Tibial artery (tissue), 4 donors: ENCODE data around the gene ZNF780B.

Experiments
- DNase-seq, 2 donors: peaks; one replicate each; pipeline ENCODE4 v3.0.0-alpha.2; 2019
- H3K27ac ChIP-seq, 2 donors: fragments of 200-600 bp; sonication (generic) in 1 of 2; 1 replicate in 1 of 2; 2 replicates in 1 of 2; pipeline ENCODE4 v1.5.1; 2018 to 2019; ENCODE audit warnings: mild to moderate bottlenecking in 1 of 2
- H3K27me3 ChIP-seq, 2 donors: fragments of 200-600 bp; sonication (generic) in 1 of 2; one replicate each; pipeline versions ENCODE4 v1.5.1 to v1.6.0; 2016 to 2019
- H3K36me3 ChIP-seq, 3 donors: fragments of 200-600 bp; sonication (generic) in 2 of 3; one replicate each; pipeline ENCODE4 v1.5.1; 2016 to 2019; ENCODE audit warnings: mild to moderate bottlenecking in 2 of 3
- H3K4me1 ChIP-seq, 4 donors: fragments of 200-600 bp; sonication (generic) in 2 of 4; 1 replicate in 3 of 4; 2 replicates in 1 of 4; pipeline ENCODE4 v1.5.1; 2016 to 2019
- H3K4me3 ChIP-seq, 2 donors: fragments of 200-600 bp; sonication (generic) in 1 of 2; 1 replicate in 1 of 2; 2 replicates in 1 of 2; pipeline ENCODE4 v1.5.1; 2018 to 2019; ENCODE audit warnings: mild to moderate bottlenecking in 2 of 2
- H3K9me3 ChIP-seq, 3 donors: fragments of 200-600 bp; sonication (generic) in 1 of 3; one replicate each; pipeline ENCODE4 v1.5.1; 2016 to 2019
- intact Hi-C: fragments of 100-400 bp; cut with DNase I; formaldehyde crosslinking; loops from one replicate; pipeline ENCODE4 v1.15.0; 2023; ENCODE audit warnings: low total_unique reads
- TF ChIP-seq, protein P1 (sequence below), 2 experiments: fragments of 200-600 bp in 1 of 2; fragments of 450-650 bp in 1 of 2; IDR thresholded peaks; one replicate each; pipeline ENCODE4 v1.5.1; 2017 to 2019; ENCODE audit warnings: antibody characterized with exemption in 2 of 2, mild to moderate bottlenecking in 1 of 2, moderate library complexity in 1 of 2

The ZNF780B gene

DNA sequence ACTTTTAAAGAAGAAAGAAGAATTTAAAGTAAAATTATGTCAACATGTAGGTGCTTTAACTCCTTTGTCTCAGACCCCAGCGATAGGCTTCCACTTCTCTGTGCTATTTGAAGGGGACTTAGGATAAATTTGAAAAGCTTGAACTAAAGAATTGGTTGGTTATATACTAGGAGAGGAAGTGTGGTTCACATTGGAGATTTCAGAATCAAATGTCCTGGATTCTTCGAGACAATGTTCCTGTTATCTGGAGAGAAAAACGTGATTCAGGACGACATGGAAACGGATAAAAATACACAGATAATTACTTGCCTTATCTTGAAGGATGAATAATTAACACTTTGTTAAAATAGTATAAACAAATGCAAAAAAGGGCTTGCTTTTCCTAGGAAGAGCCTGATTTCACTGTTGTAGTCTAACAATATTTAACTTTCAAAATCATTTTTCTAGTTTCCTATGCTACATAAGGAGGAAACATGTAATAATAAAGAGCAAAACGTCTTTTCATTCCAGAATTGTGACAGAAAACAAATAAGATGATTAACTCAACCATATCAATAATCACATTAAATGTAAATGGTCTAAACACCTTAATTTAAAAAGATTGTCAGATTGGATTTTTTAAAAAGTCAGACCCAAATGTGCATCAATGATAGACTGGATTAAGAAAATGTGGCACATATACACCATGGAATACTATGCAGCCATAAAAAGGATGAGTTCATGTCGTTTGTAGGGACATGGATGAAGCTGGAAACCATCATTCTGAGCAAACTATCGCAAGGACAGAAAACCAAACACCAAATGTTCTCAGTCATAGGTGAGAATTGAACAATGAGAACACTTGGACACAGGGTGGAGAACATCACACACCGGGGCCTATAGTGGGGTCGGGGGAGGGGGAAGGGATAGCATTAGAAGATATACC lies 35.4 kb upstream of the ZNF780B start:
- Histone ChIP-seq H3K27ac (peak overlapping the region; percentile 89 to 93), H3K4me3 (peak overlapping the region; percentile 88), H3K9me3 (no peaks in the 10 kb centered on the region), H3K27me3 (peaks cover 0 to 15% of the 10 kb centered on the region in 2 donors), H3K36me3 (no peaks in the 10 kb centered on the region), H3K4me1 (peaks cover 0 to 21% (median 8%) of the 10 kb centered on the region in 4 donors)
- DNase-seq: no peak
- intact Hi-C loops: no loop called here
- TF ChIP-seq, protein P1, sequence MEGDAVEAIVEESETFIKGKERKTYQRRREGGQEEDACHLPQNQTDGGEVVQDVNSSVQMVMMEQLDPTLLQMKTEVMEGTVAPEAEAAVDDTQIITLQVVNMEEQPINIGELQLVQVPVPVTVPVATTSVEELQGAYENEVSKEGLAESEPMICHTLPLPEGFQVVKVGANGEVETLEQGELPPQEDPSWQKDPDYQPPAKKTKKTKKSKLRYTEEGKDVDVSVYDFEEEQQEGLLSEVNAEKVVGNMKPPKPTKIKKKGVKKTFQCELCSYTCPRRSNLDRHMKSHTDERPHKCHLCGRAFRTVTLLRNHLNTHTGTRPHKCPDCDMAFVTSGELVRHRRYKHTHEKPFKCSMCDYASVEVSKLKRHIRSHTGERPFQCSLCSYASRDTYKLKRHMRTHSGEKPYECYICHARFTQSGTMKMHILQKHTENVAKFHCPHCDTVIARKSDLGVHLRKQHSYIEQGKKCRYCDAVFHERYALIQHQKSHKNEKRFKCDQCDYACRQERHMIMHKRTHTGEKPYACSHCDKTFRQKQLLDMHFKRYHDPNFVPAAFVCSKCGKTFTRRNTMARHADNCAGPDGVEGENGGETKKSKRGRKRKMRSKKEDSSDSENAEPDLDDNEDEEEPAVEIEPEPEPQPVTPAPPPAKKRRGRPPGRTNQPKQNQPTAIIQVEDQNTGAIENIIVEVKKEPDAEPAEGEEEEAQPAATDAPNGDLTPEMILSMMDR (IDR thresholded peaks at IDR 0.05): no peak

DNA sequence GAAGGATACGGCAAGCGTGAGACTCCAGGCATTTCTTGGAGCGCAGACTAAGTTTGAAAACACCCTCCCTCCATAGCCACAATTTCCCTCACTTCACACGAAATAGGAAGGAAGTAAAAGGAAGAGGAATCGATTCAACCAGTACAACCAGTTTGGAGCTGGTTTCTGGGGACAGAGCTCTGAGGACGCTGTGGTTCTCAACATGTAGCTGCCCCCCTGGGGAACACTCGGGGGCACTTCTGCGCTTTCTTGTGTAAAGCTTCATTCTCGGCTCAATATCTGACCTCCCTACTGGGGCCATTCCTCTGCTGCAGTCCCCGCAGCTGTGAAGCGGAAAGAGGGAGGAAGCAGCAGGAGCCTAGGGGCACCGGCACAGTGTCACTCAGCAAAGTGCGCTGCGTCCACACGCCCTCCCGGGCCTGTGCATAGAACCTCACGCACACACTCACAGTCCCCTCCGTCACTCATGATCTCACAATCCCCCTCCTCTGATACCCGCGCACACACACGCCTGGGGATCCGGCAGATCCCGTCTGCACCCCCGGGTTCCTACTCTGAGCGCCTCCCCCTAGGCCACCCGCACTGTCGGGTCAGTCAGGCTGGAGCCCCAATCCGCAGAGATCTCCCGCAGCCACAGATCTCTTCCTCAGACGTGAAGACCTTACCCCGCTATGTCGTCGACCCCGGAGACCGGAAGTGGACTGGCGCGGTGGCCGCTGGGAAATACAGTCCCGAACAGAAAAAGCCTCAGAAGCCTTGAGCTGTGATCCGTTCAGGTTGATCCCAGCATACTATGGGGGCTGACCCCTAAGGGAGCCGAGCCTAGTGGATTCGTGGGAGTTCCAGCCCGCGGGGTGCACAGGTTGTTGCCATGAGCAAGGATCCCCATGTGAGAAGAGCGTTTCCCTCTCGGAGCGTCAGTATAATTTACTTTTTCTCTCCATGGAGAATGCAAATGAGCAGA lies 34.5 kb upstream of the ZNF780B start, which contains the start of gene ZNF780A:
Gene ZNF780A (minus strand): TSS at position 703 of the 964 bp plus-strand sequence. CDS start 6,190 bp downstream, outside the sequence.
- no peaks in the 10 kb centered on the region for H3K9me3 ChIP-seq
- H3K36me3 ChIP-seq: no peaks in the 10 kb centered on the region
- intact Hi-C loops: no loop called here
- peak; percentile 72 to 79 for DNase-seq
- H3K27me3 ChIP-seq: peaks cover 0 to 10% of the 10 kb centered on the region in 2 donors
- TF ChIP-seq, protein P1 (IDR thresholded peaks at IDR 0.05): no peak
- H3K4me3 ChIP-seq: peak within 1 kb of the TSS; percentile 88
- peaks cover 0 to 21% (median 8%) of the 10 kb centered on the region in 4 donors for H3K4me1 ChIP-seq
- H3K27ac ChIP-seq: peak within 1 kb of the TSS; percentile 89 to 93

DNA sequence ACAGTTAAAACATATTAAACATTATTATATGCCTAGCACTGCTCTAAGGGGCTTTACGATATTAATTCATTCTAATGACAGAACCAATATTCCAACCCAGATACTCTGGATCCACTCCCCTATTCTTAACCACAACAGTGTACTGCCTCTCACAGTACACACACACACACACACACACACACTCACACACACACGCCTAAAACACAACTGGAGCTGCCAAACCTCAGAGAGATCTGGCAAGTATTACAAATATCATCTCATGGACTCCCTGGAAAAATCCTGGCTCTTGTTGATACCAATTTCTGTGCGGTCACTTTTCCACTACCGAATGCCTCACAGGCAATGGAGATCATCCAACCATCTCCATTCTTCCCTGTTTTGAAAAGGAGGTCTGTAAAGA lies 33.4 kb upstream of the ZNF780B start:
- Histone ChIP-seq H3K36me3 (peaks cover 0 to 6% (median 6%) of the 10 kb centered on the region in 3 donors), H3K9me3 (no peaks in the 10 kb centered on the region), H3K4me3 (peak overlapping the region; percentile 88), H3K27ac (peak overlapping the region; percentile 89 to 93), H3K27me3 (no peaks in the 10 kb centered on the region), H3K4me1 (peaks cover 0 to 21% (median 8%) of the 10 kb centered on the region in 4 donors)
- TF ChIP-seq, protein P1 (IDR thresholded peaks at IDR 0.05): no peak
- no peak for DNase-seq
- intact Hi-C loops: no loop called here

GRCh38 chr19:40088299-40089047 lies 32.4 kb upstream of the ZNF780B start:
- peaks cover 8 to 15% (median 14%) of the 10 kb centered on the region in 3 donors for H3K36me3 ChIP-seq
- DNase-seq: no peak
- peaks cover 0 to 21% (median 8%) of the 10 kb centered on the region in 4 donors for H3K4me1 ChIP-seq
- H3K27ac ChIP-seq: no peak overlapping the region
- H3K27me3 ChIP-seq: no peaks in the 10 kb centered on the region
- intact Hi-C loops: no loop called here
- H3K9me3 ChIP-seq: no peaks in the 10 kb centered on the region
- TF ChIP-seq, protein P1 (IDR thresholded peaks at IDR 0.05): no peak
- no peak overlapping the region for H3K4me3 ChIP-seq

DNA sequence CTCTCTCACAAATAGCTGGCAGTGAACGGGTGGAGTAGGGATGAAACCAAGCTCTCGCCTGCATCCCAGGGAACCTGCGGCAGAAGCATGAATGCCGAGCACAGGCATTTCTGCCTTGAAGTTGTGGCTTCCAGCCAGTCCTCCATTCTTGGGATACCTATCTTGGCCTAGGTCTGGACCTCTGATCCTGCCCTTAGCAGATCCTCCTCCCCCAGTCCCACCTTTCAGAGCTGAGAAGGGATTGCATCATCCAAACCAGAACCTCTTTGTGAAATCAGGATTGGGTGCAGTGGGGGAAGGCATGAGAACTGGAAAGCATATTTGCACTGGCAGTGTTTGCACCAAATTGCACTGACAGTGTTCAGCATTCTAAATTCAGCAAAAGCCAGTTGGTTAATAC lies 28.9 kb upstream of the ZNF780B start:
- intact Hi-C loops: no loop called here
- Histone ChIP-seq H3K27ac (no peak overlapping the region), H3K27me3 (no peaks in the 10 kb centered on the region), H3K36me3 (peaks cover 39 to 51% (median 47%) of the 10 kb centered on the region in 3 donors), H3K4me1 (peaks cover 0 to 14% (median 8%) of the 10 kb centered on the region in 4 donors), H3K4me3 (no peak overlapping the region), H3K9me3 (no peaks in the 10 kb centered on the region)
- TF ChIP-seq, protein P1 (IDR thresholded peaks at IDR 0.05): no peak
- DNase-seq: no peak
